Right ventricle myocardium superior (tissue), 1 donor: ENCODE measurements around the gene SHISAL1. TPM values are rescaled to one million over a fixed set of nuclear protein-coding genes. Genes with fewer than 3 reads are reported as not detected.

Experiments
- ATAC-seq: fragments of 200-7000 bp; cut with Tn5 transposase; one replicate; pipeline ENCODE4 v1.9.1; 2020; ENCODE audit warnings: mild to moderate bottlenecking; ENCODE audit not compliant: poor library complexity
- DNase-seq: peaks from one replicate; pipeline ENCODE4 v3.0.0-alpha.2; 2020
- intact Hi-C: fragments of 100-400 bp; cut with DNase I; formaldehyde crosslinking; loops from one replicate; pipeline ENCODE4 v1.11.2; 2022
- total RNA-seq: library from RNA; stranded (reverse); fragmentation: NEBNext Ultra II Directional; extraction: Animal tissue kit (Norgen Biotek cat#: 25700); gene quantifications from one replicate; pipeline ENCODE4 v1.2.1, GENCODE V29; 2021
- donor health status: DM: no; HTN: yes; CAD: no; lungs with severe emphysema.

The SHISAL1 gene
- total RNA-seq, 1 donor from 2014 or later = 1.3 TPM

DNA sequence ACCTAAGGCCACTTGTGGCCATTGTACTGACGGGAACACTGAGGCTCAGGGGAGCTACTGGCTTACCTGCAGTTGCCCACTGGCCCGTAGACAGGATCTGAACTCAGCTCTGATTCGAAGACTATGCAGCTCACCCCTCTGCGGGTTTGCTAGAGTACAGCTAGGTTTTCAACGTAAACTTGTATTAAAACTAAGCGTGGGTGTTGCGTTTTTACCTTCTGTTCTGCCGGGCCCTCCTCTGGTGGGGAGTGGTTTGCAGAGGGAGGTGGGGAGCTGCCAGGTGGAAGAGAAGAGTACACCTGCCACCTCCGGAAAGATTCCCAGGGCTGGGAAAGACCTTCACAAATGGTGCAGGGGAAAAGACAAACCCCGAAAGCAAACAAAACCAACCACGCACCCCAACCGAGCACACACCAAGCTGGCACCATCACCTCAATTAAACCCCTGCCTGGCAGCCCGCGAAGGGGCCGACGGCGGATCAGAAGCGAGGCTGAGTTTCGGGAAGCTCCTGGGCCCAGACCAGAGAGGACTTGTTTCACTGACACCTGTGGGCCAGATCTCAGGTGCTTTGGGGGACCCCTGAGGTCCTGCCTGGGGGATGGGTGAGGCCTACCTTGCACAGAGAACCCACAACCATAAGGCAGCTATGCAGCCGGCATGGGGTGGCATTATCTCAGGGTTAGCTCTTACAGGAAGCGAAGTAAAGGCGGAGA lies 37.7 kb downstream of the SHISAL1 start:
- intact Hi-C loops = no loop called here
- DNase-seq (no peak), ATAC-seq (no peak)

DNA sequence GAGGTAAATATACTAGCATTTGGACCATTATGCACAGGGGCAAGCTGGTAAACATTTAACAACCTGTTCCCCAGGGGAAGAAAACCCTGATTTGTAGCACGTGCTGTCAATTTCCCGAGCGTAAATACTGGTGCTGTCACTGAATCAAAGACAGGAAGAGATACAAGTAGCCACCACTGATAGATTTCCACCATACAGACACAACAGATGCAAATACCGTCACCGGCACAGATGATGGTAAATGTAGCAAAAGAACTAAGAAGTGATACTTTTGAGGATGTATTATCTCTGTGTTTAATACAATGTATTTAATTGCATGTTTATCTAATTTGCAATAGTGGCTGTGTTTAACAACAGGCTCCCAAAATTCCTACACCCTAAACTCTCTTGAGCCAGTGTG lies 39.6 kb downstream of the SHISAL1 start:
- DNase-seq = no peak
- no peak for ATAC-seq
- intact Hi-C loops = no loop called here

DNA sequence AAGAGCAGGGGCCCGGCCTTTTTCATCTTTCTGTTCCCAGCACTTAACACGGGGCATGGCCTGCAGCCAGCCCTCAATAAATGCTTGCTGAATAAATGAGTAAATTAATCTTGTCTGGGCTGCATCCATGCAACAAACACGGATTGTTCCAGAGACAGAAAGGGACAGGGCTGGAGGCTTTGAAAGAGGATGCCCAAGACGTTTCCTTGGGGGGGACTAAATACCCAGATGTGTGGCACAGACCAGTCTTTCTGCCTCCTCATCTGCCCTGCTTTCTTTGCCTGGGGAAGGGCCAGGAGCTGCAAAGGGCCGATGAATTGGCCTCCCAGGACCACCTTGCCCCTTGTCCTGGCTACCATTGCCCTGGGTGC lies 40.4 kb downstream of the SHISAL1 start:
- ATAC-seq = no peak
- intact Hi-C loops = no loop called here
- no peak for DNase-seq

GRCh38 chr22:44271732-44272400 lies 40.9 kb downstream of the SHISAL1 start:
- ATAC-seq (no peak), DNase-seq (no peak)
- intact Hi-C loops = no loop called here

DNA sequence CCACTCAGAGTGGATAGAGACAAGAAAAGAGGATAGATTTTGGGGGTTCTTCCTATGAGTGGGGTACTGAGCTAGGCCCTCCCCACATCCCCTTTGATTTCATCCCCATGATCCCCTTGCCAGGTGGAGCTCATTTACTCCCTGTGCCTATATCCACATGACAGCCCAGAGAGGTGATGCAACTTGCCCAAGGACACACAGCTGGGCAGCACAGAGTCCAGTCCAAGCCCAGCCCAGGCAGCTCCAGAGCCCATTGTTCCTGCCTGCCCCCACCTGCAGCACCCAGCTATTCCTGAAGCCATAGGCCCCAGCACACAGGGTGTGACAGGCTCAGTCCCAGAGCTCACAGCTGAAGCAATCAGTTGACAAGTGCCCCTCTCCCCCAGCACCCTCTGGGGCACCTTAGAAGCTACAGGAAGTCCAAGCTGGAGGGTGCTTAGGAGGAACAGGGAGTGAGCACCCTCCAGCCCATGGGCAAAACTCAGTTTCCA lies 41.7 kb downstream of the SHISAL1 start:
- intact Hi-C loops = no loop called here
- no peak for ATAC-seq
- no peak for DNase-seq

GRCh38 chr22:44270556-44270880 lies 42.2 kb downstream of the SHISAL1 start:
- ATAC-seq = no peak
- intact Hi-C loops = no loop called here
- no peak for DNase-seq

DNA sequence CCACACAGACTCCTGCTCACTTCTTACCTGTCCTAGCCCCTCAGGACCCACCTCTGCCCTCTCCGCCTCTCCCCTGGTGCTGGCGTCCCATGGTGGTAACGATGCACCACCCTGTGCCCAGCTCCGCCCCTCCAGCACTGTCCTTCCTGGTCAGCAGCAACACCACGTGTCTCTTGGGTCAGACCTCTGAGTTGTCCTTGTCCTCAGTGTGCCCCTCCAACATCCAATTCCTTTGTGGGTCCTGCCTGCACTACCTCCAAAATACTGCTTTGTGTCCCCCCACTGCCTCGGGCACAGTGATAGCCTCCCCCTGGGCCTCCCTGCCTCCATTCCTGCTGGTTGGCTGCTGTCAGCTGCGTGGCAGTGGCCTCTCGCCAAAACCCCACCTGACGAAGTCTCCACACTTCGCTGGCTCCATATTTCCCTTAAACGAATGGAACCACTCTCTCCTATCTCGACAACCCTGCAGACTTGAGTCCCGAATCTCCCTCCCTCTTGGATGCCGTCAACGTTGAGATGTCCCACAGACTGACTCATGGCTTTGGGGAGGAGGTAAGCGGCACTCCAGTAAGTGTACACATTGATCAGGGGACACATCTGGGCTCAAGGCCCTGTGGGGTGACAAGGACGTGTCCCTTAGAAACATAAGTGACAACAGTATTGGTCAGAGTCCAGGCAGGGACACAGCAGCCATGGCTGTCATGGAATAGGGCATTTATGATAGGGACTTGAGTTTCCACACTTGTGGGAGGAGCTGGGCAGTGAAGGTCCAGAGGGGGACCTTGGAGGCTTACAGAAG lies 42.8 kb downstream of the SHISAL1 start:
- ATAC-seq = no peak
- no peak for DNase-seq
- intact Hi-C loops = no loop called here

DNA sequence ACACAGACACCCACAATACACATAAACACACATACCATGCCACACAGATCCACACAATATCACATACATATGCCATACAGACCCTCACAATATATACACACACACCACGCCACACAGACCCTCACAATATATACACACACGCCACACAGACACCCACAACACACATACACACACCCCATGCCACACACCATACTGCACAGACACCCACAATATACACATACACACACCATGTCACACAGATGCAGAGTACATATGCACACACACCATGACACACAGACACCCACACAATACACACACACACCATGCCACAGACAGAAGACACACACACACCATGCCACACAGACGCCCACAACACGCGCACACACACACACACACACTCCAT lies 43.6 kb downstream of the SHISAL1 start:
- no peak for DNase-seq
- intact Hi-C loops = no loop called here
- ATAC-seq = no peak

- ATAC-seq (no peak), DNase-seq (no peak)
- intact Hi-C loops = no loop called here
Measured at GRCh38 chr22:44268431-44269116, 44.2 kb downstream of the SHISAL1 start.

GRCh38 chr22:44267856-44268255 lies 44.9 kb downstream of the SHISAL1 start:
- no peak for DNase-seq
- intact Hi-C loops = no loop called here
- no peak for ATAC-seq

DNA sequence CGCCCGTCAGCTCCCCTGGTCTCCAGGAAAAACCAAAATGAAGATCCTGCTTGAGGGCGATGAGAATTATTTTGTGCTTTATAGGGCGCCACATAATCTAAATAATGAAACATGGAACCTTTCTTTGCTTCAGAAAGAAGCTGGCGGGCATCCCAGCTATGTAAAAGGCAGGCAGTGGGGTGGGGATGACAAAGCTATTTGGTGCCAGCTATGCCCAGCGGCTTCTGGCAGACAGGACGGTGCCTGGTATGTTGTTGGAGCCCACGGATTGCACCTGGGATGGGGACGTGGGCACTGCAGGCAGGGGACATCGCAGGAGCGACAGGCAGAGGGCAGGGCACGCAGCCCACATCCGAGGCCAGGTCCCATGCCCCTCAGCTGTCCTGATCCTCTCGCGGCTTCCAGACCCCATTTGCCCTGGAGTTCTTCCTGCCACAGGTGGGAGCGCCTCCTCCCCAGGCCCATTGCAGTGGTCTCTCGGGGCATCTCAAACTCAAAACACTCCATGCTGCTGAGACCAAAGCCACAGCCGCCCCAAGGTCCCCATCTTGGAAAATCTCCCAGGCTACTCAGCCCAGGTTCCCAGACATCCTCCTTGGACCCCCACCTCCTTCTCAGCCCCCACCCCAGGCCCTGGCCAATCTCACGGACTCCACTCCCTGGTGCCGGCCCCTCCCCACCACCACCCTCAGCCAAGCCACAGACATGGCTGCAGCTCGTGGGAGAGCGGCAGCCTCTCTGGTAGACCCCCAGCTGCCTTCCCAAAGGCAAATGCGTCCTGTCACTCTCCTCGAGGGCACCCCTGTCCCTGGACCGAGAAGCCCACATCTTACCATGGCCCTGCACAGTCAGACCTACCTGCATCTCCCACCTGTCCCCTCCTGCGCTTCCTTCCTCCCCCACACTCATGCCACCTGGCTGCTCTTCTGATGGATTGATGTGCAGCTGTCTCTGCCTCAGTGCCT lies 45.7 kb downstream of the SHISAL1 start:
- peak; percentile 30 for ATAC-seq
- DNase-seq = no peak
- intact Hi-C loops = no loop called here

DNA sequence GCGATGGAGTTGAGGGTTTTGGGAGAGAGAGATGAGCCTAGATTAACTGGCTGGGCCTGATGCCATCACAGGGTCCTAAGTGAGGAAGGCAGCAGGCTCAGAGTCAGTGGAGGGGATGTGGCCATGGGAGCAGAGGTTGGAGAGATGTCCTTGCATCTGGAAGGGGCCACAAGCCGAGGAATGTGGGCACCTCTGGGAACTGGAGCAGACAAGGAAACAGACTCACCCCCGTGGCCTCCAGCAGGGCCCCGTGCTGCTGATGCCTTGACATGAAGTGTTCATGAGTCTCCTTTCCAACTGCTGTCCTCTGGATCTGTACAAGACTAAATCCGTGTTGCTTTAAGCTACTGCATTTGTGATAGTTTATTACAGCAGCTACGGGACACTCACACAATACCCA lies 49.2 kb downstream of the SHISAL1 start:
- intact Hi-C loops = no loop called here
- DNase-seq = no peak
- no peak for ATAC-seq

GRCh38 chr22:44261861-44262595 lies 50.7 kb downstream of the SHISAL1 start:
- peak; percentile 57 for ATAC-seq

DNA sequence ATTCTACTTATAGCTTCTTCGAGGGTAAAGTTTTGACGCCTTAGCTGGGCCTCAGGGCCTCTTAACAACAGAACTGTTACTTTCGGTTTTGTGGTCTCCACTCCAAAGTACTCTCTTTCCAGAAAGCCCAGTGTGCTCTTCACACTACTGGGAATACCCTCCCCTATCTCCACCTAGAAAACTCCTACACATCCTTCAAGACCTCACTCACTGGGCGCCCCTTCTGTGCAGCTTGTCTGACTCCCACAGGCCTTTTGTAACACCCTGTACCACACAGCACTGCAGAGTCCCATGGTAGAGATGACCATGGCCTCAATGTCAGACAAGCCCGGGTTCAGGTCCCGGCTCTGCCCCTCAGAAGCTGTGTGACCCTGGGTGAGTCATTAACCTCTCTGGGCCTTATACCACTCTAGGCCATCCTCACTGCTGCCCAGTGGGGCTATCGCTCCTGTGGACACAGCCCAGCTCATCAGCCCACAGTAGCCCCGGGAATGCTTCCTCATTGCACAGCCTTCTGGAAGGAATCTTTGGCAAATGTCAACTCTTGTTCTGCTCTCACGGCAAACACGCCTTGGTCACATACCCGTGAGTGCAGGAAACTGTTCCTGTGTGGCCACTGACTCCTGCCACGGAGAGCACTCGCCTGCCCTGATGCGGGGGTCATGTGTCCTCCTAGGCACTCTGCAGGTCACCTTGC lies 51.4 kb downstream of the SHISAL1 start:
- DNase-seq (no peak), ATAC-seq (no peak)
- intact Hi-C loops = no loop called here

More at GRCh38 chr22:44261861-44262595, 50.7 kb downstream of the SHISAL1 start:
- no peak for DNase-seq
- intact Hi-C loops = no loop called here

GRCh38 chr22:44260216-44261035 lies 52.3 kb downstream of the SHISAL1 start:
- intact Hi-C loops = no loop called here
- DNase-seq = no peak
- no peak for ATAC-seq
